Ascending aorta (tissue), 2 donors: ENCODE results near the gene NOD2. TPM values are rescaled to one million over a fixed set of nuclear protein-coding genes. Genes with fewer than 3 reads are reported as not detected.

Experiments used
- DNase-seq, 2 donors: peaks; one replicate each; pipeline ENCODE4 v3.0.0-alpha.2; 2019; ENCODE audit warnings: low spot score in 2 of 2
- H3K27ac ChIP-seq, 2 donors: fragments of 200-600 bp; sonication (generic); one replicate each; pipeline ENCODE4 v1.5.1; 2016 to 2017; ENCODE audit warnings: mild to moderate bottlenecking in 1 of 2
- H3K27me3 ChIP-seq: fragments of 200-600 bp; sonication (generic); one replicate; pipeline ENCODE4 v1.5.1; 2017
- H3K36me3 ChIP-seq, 2 donors: fragments of 200-600 bp; sonication (generic); one replicate each; pipeline ENCODE4 v1.5.1; 2016
- H3K4me1 ChIP-seq, 2 donors: fragments of 200-600 bp; sonication (generic); one replicate each; pipeline ENCODE4 v1.5.1; 2016 to 2017; ENCODE audit warnings: mild to moderate bottlenecking in 1 of 2
- H3K4me3 ChIP-seq, 2 donors: fragments of 200-600 bp; sonication (generic); one replicate each; pipeline ENCODE4 v1.5.1; 2016 to 2017; ENCODE audit warnings: mild to moderate bottlenecking in 1 of 2
- H3K9me3 ChIP-seq, 2 donors: fragments of 200-600 bp; sonication (generic); one replicate each; pipeline ENCODE4 v1.5.1; 2016
- CTCF ChIP-seq, 3 experiments: fragments of 200-600 bp in 2 of 3; fragments of 450-650 bp in 1 of 3; sonication (generic) in 2 of 3; IDR thresholded peaks; one replicate each; pipeline ENCODE4 v1.5.1; 2016 to 2019; ENCODE audit warnings: antibody characterized with exemption in 3 of 3, mild to moderate bottlenecking in 1 of 3, moderate library complexity in 1 of 3
- intact Hi-C: fragments of 100-400 bp; cut with DNase I; formaldehyde crosslinking; loops from one replicate; pipeline ENCODE4 v1.15.1; 2023
- total RNA-seq: library from RNA; depleted of rRNA; stranded (reverse); fragments of >200 nt; gene quantifications from one replicate; pipeline ENCODE4 v1.1.0, GENCODE V29; 2016

Gene NOD2
- total RNA-seq, 1 donor from 2014 or later = 3.8 TPM

GRCh38 chr16:50690177-50690576 is 3.2 kb upstream of the NOD2 start:
- DNase-seq = no peak
- no peak overlapping the region for H3K4me3 ChIP-seq
- no peaks in the 10 kb centered on the region for H3K9me3 ChIP-seq
- H3K27me3 ChIP-seq = no peaks in the 10 kb centered on the region
- H3K27ac ChIP-seq = no peak overlapping the region
- H3K36me3 ChIP-seq = no peaks in the 10 kb centered on the region
- peaks cover 3% of the 10 kb centered on the region in 2 donors for H3K4me1 ChIP-seq
- intact Hi-C loops = loop anchor here (5.0 kb wide), 1 partner anchor 117 kb away; no protein-coding TSS in a partner anchor
- TF ChIP-seq CTCF (IDR thresholded peaks at IDR 0.05) = no peak

GRCh38 chr16:50692644-50692998 is 785 bp upstream of the NOD2 start:
- DNase-seq = no peak
- Histone ChIP-seq H3K27ac (no peak overlapping the region), H3K36me3 (no peaks in the 10 kb centered on the region), H3K9me3 (no peaks in the 10 kb centered on the region), H3K4me3 (no peak overlapping the region), H3K4me1 (peaks cover 3 to 13% of the 10 kb centered on the region in 2 donors), H3K27me3 (no peaks in the 10 kb centered on the region)
- intact Hi-C loops = loop anchor here (5.0 kb wide), 1 partner anchor 115 kb away; no protein-coding TSS in a partner anchor
- no peak for TF ChIP-seq CTCF (IDR thresholded peaks at IDR 0.05)

- Histone ChIP-seq H3K4me1 (peaks cover 3 to 20% of the 10 kb centered on the region in 2 donors), H3K4me3 (peak overlapping the region; percentile 64 to 67), H3K27me3 (no peaks in the 10 kb centered on the region), H3K9me3 (no peaks in the 10 kb centered on the region), H3K36me3 (no peaks in the 10 kb centered on the region), H3K27ac (no peak overlapping the region)
- intact Hi-C loops = loop anchor here (5.0 kb wide), 1 partner anchor 113 kb away; no protein-coding TSS in a partner anchor
- no peak for TF ChIP-seq CTCF (IDR thresholded peaks at IDR 0.05)
- no peak for DNase-seq
These were observed 800 bp downstream of the NOD2 start for GRCh38 chr16:50694206-50694605.

GRCh38 chr16:50695017-50696000 is 1.9 kb downstream of the NOD2 start:
- no peak overlapping the region for H3K4me3 ChIP-seq
- no peaks in the 10 kb centered on the region for H3K36me3 ChIP-seq
- H3K27me3 ChIP-seq = no peaks in the 10 kb centered on the region
- TF ChIP-seq CTCF (IDR thresholded peaks at IDR 0.05) = no peak
- intact Hi-C loops = no loop called here
- H3K4me1 ChIP-seq = peaks cover 3 to 20% of the 10 kb centered on the region in 2 donors
- no peaks in the 10 kb centered on the region for H3K9me3 ChIP-seq
- no peak for DNase-seq
- peak overlapping the region; percentile 47 to 50 for H3K27ac ChIP-seq

GRCh38 chr16:50696126-50696525 is 2.7 kb downstream of the NOD2 start:
- no peak overlapping the region for H3K4me3 ChIP-seq
- H3K4me1 ChIP-seq = peaks cover 3 to 20% of the 10 kb centered on the region in 2 donors
- H3K9me3 ChIP-seq = no peaks in the 10 kb centered on the region
- no peak for TF ChIP-seq CTCF (IDR thresholded peaks at IDR 0.05)
- no peaks in the 10 kb centered on the region for H3K36me3 ChIP-seq
- DNase-seq = no peak
- H3K27ac ChIP-seq = peak overlapping the region; percentile 47 to 50
- intact Hi-C loops = loop anchor here (2.0 kb wide), 1 partner anchor 45 kb away; no protein-coding TSS in a partner anchor
- H3K27me3 ChIP-seq = no peaks in the 10 kb centered on the region
